ENCODE data around the gene CFI.

- TF ChIP-seq EZH2phosphoT487 (IDR thresholded peaks at IDR 0.05; ENCODE audit: borderline replicate concordance) (no peak), CTCF (conservative IDR thresholded peaks at IDR 0.05; ENCODE audit: low read length) (no peak)
Observed at GRCh38 chr4:109701566-109702410, 100.0 kb downstream of the CFI start.

Data from Loucy (cell line).